GM21717 (cell line): ENCODE measurements around the gene C17orf50.

Source experiments
- ATAC-seq: cut with Tn5 transposase; IDR thresholded peaks from one replicate; pipeline ENCODE4 v1.9.1; 2021; ENCODE audit warnings: mild to moderate bottlenecking, moderate library complexity; ENCODE audit not compliant: unreplicated experiment

The C17orf50 gene

DNA sequence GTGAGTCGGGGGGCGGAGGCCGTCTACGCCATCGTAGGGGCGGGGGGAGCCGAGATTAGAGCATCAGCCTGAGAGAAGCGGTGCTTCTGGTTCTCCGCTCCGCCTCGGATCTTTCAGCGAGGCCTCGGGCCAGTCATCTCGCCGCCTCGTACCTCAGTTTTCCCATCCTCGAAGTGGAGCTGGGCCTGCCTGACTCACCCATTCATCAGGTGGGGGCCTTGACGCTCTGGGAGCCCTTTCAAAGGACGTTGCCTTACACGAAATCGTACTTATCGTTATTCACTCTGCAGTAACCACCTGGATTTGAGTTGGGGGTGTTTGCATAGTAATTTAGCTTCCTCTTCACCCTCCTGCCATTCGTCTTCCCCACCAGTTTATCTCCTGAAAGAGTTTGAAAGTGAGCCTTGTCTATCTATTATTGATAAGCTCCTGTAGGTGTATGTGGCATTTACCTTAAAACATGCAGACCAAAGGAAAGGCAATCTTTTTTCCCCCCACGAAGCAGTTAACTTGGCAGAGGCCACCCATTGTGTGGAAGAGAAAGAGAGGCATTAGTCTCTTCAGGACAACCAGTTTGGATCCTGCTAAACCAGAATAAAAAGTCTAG, 49.3 kb downstream of the C17orf50 start:
- no peak for ATAC-seq

DNA sequence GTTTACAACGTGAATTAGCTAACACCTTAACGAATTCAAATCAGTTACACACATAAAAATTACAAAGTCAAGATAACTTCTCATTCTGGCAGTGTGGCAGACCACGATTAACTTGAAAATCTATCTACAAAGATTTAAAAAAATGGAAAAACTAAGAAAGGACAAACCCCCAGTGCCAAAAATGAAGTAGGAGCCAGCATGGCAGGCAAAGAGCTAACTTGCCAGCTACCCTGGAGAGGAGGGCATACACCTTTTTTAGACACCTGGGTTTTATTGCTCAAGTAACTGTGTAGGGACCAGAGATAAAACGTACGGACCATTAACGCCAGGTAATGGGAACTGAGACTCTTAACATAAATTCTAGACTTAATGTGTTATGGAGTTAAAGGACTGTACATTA, 51.1 kb downstream of the C17orf50 start:
- no peak for ATAC-seq

DNA sequence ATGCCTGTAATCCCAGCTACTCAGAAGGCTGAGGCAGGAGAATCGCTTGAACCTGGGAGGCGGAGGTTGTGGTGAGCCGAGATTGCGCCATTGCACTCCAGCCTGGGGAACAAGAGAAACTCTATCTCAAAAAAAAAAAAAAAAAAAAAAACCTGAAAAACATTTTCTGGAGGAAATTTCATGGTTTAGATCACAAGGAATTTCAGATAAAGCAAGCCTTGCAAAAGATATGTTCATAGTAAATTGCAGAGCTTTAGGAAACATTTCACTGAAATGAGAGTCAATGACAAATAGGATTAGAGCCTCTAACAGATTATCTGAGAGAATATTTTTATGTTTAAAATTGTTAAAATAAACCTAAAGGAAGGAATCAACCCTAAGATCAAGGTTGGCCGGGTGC, 51.8 kb downstream of the C17orf50 start:
- ATAC-seq: no peak
